ENCODE data around the gene SLC38A2.

DNA sequence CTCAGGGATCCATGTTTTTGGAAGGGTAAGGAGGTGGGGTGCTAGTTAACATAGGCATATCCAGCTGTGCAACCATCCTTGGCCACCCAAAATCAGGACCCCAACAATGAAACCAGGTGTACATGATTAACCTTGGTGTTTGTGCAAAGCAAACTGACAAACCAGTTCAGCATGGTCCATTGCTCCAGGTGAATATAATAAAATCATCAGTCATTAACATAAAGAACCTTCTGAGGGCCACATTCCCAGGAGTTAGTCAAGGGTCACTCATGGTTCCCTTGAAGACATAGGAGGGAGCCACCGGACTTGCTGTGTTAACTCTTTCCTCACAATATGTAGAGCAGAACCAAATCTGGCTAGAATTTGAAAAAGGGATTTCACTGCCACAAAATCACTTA lies 17.8 kb downstream of the SLC38A2 start:
- TF ChIP-seq, protein P1, sequence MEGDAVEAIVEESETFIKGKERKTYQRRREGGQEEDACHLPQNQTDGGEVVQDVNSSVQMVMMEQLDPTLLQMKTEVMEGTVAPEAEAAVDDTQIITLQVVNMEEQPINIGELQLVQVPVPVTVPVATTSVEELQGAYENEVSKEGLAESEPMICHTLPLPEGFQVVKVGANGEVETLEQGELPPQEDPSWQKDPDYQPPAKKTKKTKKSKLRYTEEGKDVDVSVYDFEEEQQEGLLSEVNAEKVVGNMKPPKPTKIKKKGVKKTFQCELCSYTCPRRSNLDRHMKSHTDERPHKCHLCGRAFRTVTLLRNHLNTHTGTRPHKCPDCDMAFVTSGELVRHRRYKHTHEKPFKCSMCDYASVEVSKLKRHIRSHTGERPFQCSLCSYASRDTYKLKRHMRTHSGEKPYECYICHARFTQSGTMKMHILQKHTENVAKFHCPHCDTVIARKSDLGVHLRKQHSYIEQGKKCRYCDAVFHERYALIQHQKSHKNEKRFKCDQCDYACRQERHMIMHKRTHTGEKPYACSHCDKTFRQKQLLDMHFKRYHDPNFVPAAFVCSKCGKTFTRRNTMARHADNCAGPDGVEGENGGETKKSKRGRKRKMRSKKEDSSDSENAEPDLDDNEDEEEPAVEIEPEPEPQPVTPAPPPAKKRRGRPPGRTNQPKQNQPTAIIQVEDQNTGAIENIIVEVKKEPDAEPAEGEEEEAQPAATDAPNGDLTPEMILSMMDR (IDR thresholded peaks at IDR 0.05), result no peak
- TF ChIP-seq ZFX (IDR thresholded peaks at IDR 0.05; ENCODE audit: borderline replicate concordance), result no peak
